OCI-LY1 (cell line): ENCODE data around the gene TMEM63B.

ENCODE experiments used
- H2AFZ ChIP-seq: fragments of 200-600 bp; sonication (generic), shearing (Covaris generic); 2 replicates; pipeline ENCODE4 v1.6.0; 2014; ENCODE audit warnings: antibody characterized with exemption, mild to moderate bottlenecking, low read length
- H3F3A ChIP-seq: fragments of 200-600 bp; sonication (generic), shearing (Covaris generic); 2 replicates; pipeline ENCODE4 v1.6.0; 2014; ENCODE audit warnings: mild to moderate bottlenecking, antibody characterized with exemption, low read length, moderate library complexity; ENCODE audit not compliant: insufficient read depth
- H3K27ac ChIP-seq: fragments of 200-600 bp; sonication (generic); 2 replicates; pipeline ENCODE4 v1.5.1; 2014; ENCODE audit warnings: low read length, mixed run types, mild to moderate bottlenecking, low read depth; ENCODE audit not compliant: poor library complexity, severe bottlenecking
- H3K27me3 ChIP-seq: fragments of 200-600 bp; sonication (generic); 2 replicates; pipeline ENCODE4 v1.6.0; 2014; ENCODE audit warnings: antibody characterized with exemption, mild to moderate bottlenecking, low read length, moderate library complexity; ENCODE audit not compliant: insufficient read depth
- H3K36me3 ChIP-seq: fragments of 200-600 bp; sonication (generic); 2 replicates; pipeline ENCODE4 v1.6.1; 2014; ENCODE audit warnings: mild to moderate bottlenecking, antibody characterized with exemption, low read length, moderate library complexity, mixed read lengths; ENCODE audit not compliant: insufficient read depth
- H3K4me1 ChIP-seq: fragments of 200-600 bp; sonication (generic); 2 replicates; pipeline ENCODE4 v1.5.1; 2014; ENCODE audit warnings: mild to moderate bottlenecking, low read length, moderate library complexity; ENCODE audit not compliant: insufficient read depth, severe bottlenecking
- H3K4me2 ChIP-seq: fragments of 200-600 bp; sonication (generic), shearing (Covaris generic); 2 replicates; pipeline ENCODE4 v1.6.1; 2014; ENCODE audit warnings: low read length
- H3K4me3 ChIP-seq: fragments of 200-600 bp; sonication (generic); 2 replicates; pipeline ENCODE4 v1.5.1; 2014; ENCODE audit warnings: low read length, low read depth, mild to moderate bottlenecking, mixed read lengths; ENCODE audit not compliant: poor library complexity, severe bottlenecking
- H3K79me2 ChIP-seq: fragments of 200-600 bp; shearing (Covaris generic); 2 replicates; pipeline ENCODE4 v1.6.1; 2016; ENCODE audit warnings: mixed run types, low read length, mixed read lengths; ENCODE audit not compliant: insufficient read depth
- H3K9ac ChIP-seq: fragments of 200-600 bp; sonication (generic), shearing (Covaris generic); 2 replicates; pipeline ENCODE4 v1.6.1; 2014; ENCODE audit warnings: mild to moderate bottlenecking, low read length, mixed read lengths
- H3K9me2 ChIP-seq: fragments of 200-600 bp; sonication (generic), shearing (Covaris generic); 2 replicates; pipeline ENCODE4 v1.6.1; 2014; ENCODE audit warnings: low read depth, mild to moderate bottlenecking, low read length, mixed read lengths
- H3K9me3 ChIP-seq: fragments of 200-600 bp; shearing (Covaris generic); 2 replicates; pipeline ENCODE4 v1.6.1; 2014; ENCODE audit warnings: low read length, mixed read lengths
- H4K20me1 ChIP-seq: fragments of 200-600 bp; sonication (generic), shearing (Covaris generic); 2 replicates; pipeline ENCODE4 v1.6.0; 2016; ENCODE audit warnings: mild to moderate bottlenecking, low read length; ENCODE audit not compliant: insufficient read depth
- EZH2 ChIP-seq: fragments of 200-600 bp; sonication (generic), shearing (Covaris generic); IDR thresholded peaks from 2 replicates; pipeline ENCODE4 v1.8.0; 2017; ENCODE audit warnings: borderline replicate concordance, mixed run types, mild to moderate bottlenecking, antibody characterized with exemption, low read length, moderate library complexity, mixed read lengths
- TF ChIP-seq, protein P1 (sequence below): fragments of 200-600 bp; sonication (generic), shearing (Covaris generic); IDR thresholded peaks from 2 replicates; pipeline ENCODE4 v1.5.1; 2017; ENCODE audit warnings: mild to moderate bottlenecking, antibody characterized with exemption, low read length, moderate library complexity, mixed read lengths

Gene TMEM63B

DNA sequence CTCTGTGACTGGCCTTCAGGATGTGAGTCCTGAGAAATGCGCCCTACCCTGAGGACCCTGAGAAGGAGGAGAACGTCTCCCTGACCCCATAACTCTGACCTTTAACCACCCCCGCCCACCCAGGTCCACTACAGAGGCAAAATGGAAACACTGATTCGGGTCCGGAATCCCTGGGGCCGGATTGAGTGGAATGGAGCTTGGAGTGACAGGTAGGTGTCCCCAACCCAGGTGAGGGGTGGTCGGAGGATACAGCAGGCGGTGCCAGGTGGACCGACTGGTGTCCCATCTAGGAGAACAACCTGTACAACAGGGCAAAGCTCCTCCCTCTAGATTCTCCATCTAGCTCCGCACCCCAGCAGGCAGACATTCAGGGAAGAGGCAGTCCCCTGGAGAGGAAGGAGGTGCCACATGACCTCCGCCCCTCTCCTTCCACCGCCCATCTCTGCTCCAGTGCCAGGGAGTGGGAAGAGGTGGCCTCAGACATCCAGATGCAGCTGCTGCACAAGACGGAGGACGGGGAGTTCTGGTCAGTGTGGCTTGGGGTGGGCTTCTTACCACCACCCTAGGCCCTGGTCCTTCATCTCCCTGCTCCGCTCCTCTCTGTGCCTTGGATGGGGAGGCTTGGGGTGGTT lies 48.9 kb downstream of the TMEM63B start:
- no peaks in the 10 kb centered on the region for H3K79me2 ChIP-seq
- H3F3A ChIP-seq = no peaks in the 10 kb centered on the region
- no peak overlapping the region for H3K27ac ChIP-seq
- 0 out of 2 replicates have a peak, but pooled peaks cover 8% of the 10 kb centered on the region for H3K27me3 ChIP-seq
- H3K4me2 ChIP-seq = no peak overlapping the region; the same call in 1 of the 2 replicates
- H3K9ac ChIP-seq = no peak overlapping the region
- TF ChIP-seq, protein P1, sequence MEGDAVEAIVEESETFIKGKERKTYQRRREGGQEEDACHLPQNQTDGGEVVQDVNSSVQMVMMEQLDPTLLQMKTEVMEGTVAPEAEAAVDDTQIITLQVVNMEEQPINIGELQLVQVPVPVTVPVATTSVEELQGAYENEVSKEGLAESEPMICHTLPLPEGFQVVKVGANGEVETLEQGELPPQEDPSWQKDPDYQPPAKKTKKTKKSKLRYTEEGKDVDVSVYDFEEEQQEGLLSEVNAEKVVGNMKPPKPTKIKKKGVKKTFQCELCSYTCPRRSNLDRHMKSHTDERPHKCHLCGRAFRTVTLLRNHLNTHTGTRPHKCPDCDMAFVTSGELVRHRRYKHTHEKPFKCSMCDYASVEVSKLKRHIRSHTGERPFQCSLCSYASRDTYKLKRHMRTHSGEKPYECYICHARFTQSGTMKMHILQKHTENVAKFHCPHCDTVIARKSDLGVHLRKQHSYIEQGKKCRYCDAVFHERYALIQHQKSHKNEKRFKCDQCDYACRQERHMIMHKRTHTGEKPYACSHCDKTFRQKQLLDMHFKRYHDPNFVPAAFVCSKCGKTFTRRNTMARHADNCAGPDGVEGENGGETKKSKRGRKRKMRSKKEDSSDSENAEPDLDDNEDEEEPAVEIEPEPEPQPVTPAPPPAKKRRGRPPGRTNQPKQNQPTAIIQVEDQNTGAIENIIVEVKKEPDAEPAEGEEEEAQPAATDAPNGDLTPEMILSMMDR = no peak
- no peak for TF ChIP-seq EZH2
- H3K36me3 ChIP-seq = no peaks in the 10 kb centered on the region
- H2AFZ ChIP-seq = no peak overlapping the region
- no peaks in the 10 kb centered on the region for H4K20me1 ChIP-seq
- H3K4me1 ChIP-seq = peaks cover 6% of the 10 kb centered on the region
- no peaks in the 10 kb centered on the region for H3K9me2 ChIP-seq
- H3K4me3 ChIP-seq = no peak overlapping the region
- H3K9me3 ChIP-seq = no peaks in the 10 kb centered on the region

DNA sequence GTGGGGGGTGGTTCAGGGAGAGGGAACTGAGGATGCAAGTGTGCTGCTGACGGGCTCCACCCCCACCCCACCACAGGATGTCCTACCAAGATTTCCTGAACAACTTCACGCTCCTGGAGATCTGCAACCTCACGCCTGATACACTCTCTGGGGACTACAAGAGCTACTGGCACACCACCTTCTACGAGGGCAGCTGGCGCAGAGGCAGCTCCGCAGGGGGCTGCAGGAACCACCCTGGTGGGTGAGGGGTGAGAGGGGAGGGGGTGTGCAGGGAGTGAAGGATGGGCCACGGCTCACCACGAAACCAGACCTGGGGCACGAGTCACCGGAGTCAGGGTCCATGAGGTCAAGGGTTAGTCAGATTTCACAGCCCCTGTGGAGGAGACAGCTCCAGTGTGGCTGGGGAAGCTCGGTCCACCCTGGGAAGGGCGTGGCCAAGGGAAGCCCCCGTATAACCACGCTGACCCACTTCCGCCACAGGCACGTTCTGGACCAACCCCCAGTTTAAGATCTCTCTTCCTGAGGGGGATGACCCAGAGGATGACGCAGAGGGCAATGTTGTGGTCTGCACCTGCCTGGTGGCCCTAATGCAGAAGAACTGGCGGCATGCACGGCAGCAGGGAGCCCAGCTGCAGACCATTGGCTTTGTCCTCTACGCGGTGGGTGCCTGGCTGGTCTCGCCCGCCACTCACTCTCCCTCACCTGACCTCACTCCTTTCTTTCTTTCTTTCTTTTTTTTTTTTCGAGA lies 49.6 kb downstream of the TMEM63B start:
- H3K36me3 ChIP-seq = no peaks in the 10 kb centered on the region
- no peaks in the 10 kb centered on the region for H3K9me2 ChIP-seq
- no peak overlapping the region for H2AFZ ChIP-seq
- TF ChIP-seq, protein P1 = no peak
- no peak for TF ChIP-seq EZH2
- H4K20me1 ChIP-seq = no peaks in the 10 kb centered on the region
- H3K9me3 ChIP-seq = no peaks in the 10 kb centered on the region
- H3K4me2 ChIP-seq = peak overlapping the region; percentile 35; the same call in 1 of the 2 replicates
- no peak overlapping the region for H3K9ac ChIP-seq
- H3K27ac ChIP-seq = no peak overlapping the region
- no peaks in the 10 kb centered on the region for H3F3A ChIP-seq
- H3K4me1 ChIP-seq = peaks cover 6% of the 10 kb centered on the region
- H3K79me2 ChIP-seq = no peaks in the 10 kb centered on the region
- H3K4me3 ChIP-seq = peak overlapping the region; percentile 16
- 0 out of 2 replicates have a peak, but pooled peaks cover 8% of the 10 kb centered on the region for H3K27me3 ChIP-seq

DNA sequence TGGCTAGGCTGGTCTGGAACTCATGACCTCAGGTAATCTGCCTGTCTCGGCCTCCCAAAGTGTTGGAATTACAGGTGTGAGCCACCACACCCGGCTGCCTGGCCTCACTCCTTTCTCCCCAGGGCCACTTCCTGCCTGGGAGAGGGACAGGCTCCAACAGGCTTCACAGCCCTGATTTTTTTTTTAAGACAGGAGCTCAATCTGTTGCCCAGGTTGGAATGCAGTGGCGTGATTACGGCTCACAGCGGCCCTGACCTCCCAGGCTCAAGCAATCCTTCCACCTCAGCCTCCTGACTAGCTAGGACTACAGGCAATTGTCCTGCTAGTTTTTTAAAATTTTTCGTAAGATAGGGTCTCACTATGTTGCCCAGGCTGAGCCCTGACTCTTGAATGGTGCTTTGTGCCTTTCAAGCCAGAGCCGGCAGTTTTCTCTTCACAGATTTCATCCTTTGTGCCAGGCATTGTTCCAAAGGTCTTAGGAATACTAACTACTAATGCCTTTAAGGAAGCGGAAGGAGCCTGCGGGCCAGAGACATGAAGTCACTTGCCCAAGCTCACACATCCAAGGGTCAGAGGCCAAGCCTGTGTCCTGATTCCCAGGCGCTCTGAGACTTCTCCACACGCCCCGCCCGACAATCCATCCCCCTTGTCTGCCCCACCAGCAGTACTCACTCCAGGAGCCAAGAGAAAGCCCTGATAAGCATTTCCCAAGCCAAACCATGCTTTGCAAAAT lies 50.5 kb downstream of the TMEM63B start:
- no peaks in the 10 kb centered on the region for H3K9me2 ChIP-seq
- no peak overlapping the region for H3K4me2 ChIP-seq
- no peaks in the 10 kb centered on the region for H4K20me1 ChIP-seq
- H3K79me2 ChIP-seq = no peaks in the 10 kb centered on the region
- H3K4me1 ChIP-seq = peaks cover 6% of the 10 kb centered on the region
- no peak overlapping the region for H3K9ac ChIP-seq
- 0 out of 2 replicates have a peak, but pooled peaks cover 9% of the 10 kb centered on the region for H3K27me3 ChIP-seq
- no peaks in the 10 kb centered on the region for H3F3A ChIP-seq
- TF ChIP-seq, protein P1 = no peak
- TF ChIP-seq EZH2 = no peak
- H3K27ac ChIP-seq = no peak overlapping the region
- no peak overlapping the region for H3K4me3 ChIP-seq
- H2AFZ ChIP-seq = no peak overlapping the region
- no peaks in the 10 kb centered on the region for H3K9me3 ChIP-seq
- H3K36me3 ChIP-seq = no peaks in the 10 kb centered on the region
